Right atrium auricular region (tissue), 2 donors: ENCODE measurements around the gene C17orf50. TPM values are rescaled to one million over a fixed set of nuclear protein-coding genes. Genes with fewer than 3 reads are reported as not detected.
A peak's percentile ranks its signal among the peaks of the same experiment; 100 is the strongest.

Experiments
- DNase-seq: peaks from one replicate; pipeline ENCODE4 v3.0.0-alpha.2; 2019; ENCODE audit warnings: low spot score
- H3K27ac ChIP-seq, 2 donors: fragments of 200-600 bp; sonication (generic); 1 replicate in 1 of 2; 2 replicates in 1 of 2; pipeline ENCODE4 v1.5.1; 2016 to 2019
- H3K27me3 ChIP-seq, 2 donors: fragments of 200-600 bp; sonication (generic); one replicate each; pipeline versions ENCODE4 v1.5.1 to v1.6.0; 2017 to 2019
- H3K36me3 ChIP-seq: fragments of 200-600 bp; sonication (generic); one replicate; pipeline ENCODE4 v1.5.1; 2016
- H3K4me1 ChIP-seq, 2 donors: fragments of 200-600 bp; sonication (generic); one replicate each; pipeline versions ENCODE4 v1.5.1 to v1.6.0; 2017 to 2019
- H3K4me3 ChIP-seq, 2 donors: fragments of 200-600 bp; sonication (generic); 1 replicate in 1 of 2; 2 replicates in 1 of 2; pipeline ENCODE4 v1.5.1; 2017 to 2019; ENCODE audit warnings: mild to moderate bottlenecking in 1 of 2, moderate library complexity in 1 of 2
- H3K9me3 ChIP-seq, 2 donors: fragments of 200-600 bp; sonication (generic); one replicate each; pipeline ENCODE4 v1.5.1; 2019
- CTCF ChIP-seq, 2 donors: fragments of 200-600 bp; sonication (generic); IDR thresholded peaks; one replicate each; pipeline ENCODE4 v1.5.1; 2019; ENCODE audit warnings: antibody characterized with exemption in 2 of 2
- total RNA-seq, 2 donors: library from RNA; depleted of rRNA; stranded (reverse); fragments of >200 nt; gene quantifications; one replicate each; pipeline ENCODE4 v1.1.0, GENCODE V29; 2016

Gene C17orf50
- total RNA-seq, 2 donors from 2014 or later = not detected

DNA sequence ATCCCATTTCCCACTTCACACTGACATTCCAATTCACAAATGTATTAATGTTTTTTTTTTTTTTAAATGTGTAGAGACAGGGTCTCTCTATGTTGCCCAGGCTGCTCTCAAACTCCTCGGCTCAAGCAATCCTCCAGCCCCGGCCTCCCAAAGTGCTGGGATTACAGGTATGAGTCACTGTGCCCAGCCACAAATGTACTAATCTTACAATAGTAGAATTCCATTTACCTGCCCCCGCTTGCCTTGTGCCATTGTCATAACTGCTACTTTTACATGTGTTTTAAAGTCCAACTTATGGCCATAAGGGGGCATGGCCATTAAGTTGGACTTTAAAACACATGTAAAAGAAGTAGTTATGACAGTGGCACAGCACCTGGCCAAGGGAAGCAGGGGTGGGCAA is 30.2 kb downstream of the C17orf50 start:
- Histone ChIP-seq H3K9me3 (no peaks in the 10 kb centered on the region), H3K36me3 (no peaks in the 10 kb centered on the region), H3K27ac (no peak overlapping the region), H3K4me1 (peaks cover 0 to 26% of the 10 kb centered on the region in 2 donors), H3K4me3 (no peak overlapping the region), H3K27me3 (no peaks in the 10 kb centered on the region)
- no peak for DNase-seq
- no peak for TF ChIP-seq CTCF (IDR thresholded peaks at IDR 0.05)

DNA sequence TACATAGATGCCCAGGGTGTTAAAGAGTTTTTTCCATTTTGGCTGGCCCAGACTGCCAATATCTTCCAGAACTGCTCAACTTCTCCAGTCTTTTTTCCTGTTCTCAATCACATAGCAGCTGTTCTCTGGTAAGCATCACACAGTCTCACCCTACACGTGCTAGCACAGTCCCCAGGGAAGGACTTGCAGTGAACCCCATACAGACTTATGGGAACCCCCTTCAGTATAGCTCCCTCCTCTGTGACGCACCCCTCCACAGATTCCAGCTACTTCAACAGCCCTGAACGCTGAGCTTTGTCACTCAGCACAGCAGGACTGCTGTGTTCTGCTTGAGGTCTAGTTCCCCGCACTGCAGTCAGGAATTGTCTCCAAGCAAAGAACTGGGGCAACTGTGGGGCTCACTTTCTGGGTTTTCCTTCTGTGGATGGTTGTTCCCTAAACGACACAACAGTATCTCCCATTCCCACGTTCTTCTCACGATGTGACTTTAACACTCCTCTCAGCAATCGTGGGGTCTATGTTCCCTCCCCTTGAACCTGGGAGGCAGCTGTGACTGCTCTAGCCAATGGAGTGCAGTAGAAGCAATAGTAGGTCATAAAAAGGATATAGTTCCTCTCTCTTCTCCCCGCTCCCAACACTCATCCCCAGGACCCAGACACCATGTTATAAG is 31.1 kb downstream of the C17orf50 start:
- H3K36me3 ChIP-seq = no peaks in the 10 kb centered on the region
- H3K4me1 ChIP-seq = peaks cover 0 to 27% of the 10 kb centered on the region in 2 donors
- no peak for TF ChIP-seq CTCF (IDR thresholded peaks at IDR 0.05)
- H3K4me3 ChIP-seq = no peak overlapping the region
- no peak for DNase-seq
- H3K27ac ChIP-seq = no peak overlapping the region
- no peaks in the 10 kb centered on the region for H3K27me3 ChIP-seq
- no peaks in the 10 kb centered on the region for H3K9me3 ChIP-seq

- TF ChIP-seq CTCF (IDR thresholded peaks at IDR 0.05) = no peak
- Histone ChIP-seq H3K27me3 (no peaks in the 10 kb centered on the region), H3K4me3 (no peak overlapping the region), H3K27ac (no peak overlapping the region), H3K4me1 (peaks cover 0 to 22% of the 10 kb centered on the region in 2 donors), H3K36me3 (no peaks in the 10 kb centered on the region), H3K9me3 (no peaks in the 10 kb centered on the region)
- peak; percentile 57 for DNase-seq
Observed at GRCh38 chr17:35793257-35793656, 32.6 kb downstream of the C17orf50 start.

GRCh38 chr17:35795007-35795870 is 34.6 kb downstream of the C17orf50 start, which contains the start of gene MMP28:
Gene MMP28 (minus strand): TSS chr17:35795641. CDS start chr17:35795377, 264 bp downstream.
- Histone ChIP-seq H3K27ac (no peak within 1 kb of the TSS), H3K9me3 (no peaks in the 10 kb centered on the region), H3K4me3 (peak within 1 kb of the TSS; percentile 40 to 65), H3K4me1 (peaks cover 0 to 34% of the 10 kb centered on the region in 2 donors), H3K27me3 (no peaks in the 10 kb centered on the region), H3K36me3 (no peaks in the 10 kb centered on the region)
- TF ChIP-seq CTCF (IDR thresholded peaks at IDR 0.05) = no peak
- DNase-seq = no peak

DNA sequence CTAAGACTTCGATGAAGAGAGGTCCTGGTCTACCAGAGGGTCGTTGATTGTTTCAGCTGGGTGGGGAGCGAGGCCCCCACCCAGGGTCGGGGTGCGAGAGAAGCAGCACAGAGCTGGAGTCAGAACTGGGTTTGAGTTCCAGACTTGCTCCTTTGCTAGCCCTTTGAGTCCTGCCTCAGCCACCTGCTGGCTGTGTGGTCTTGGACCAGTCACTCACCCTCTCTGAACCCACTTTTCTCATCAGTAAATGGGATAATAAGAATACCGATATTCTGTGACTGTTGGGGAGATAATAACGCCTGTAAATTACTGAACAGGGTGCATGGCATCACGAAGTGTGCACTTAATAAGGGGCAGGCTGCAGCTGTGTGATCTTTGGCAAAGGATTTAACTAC is 35.2 kb downstream of the C17orf50 start:
- DNase-seq = no peak
- Histone ChIP-seq H3K4me3 (peak overlapping the region; percentile 40 to 65), H3K27ac (no peak overlapping the region), H3K9me3 (no peaks in the 10 kb centered on the region), H3K36me3 (no peaks in the 10 kb centered on the region), H3K27me3 (no peaks in the 10 kb centered on the region), H3K4me1 (peaks cover 0 to 40% of the 10 kb centered on the region in 2 donors)
- no peak for TF ChIP-seq CTCF (IDR thresholded peaks at IDR 0.05)
